GM23248 (cell line): ENCODE data around the gene ITIH4.

Source experiments
- EZH2 ChIP-seq: fragments of 200-600 bp; sonication (generic); IDR thresholded peaks from 2 replicates; pipeline ENCODE4 v1.6.1; 2018; ENCODE audit warnings: antibody characterized with exemption, mild to moderate bottlenecking; ENCODE audit not compliant: insufficient read depth, poor library complexity, severe bottlenecking
- EZH2phosphoT487 ChIP-seq: fragments of 200-600 bp; sonication (generic); IDR thresholded peaks from 2 replicates; pipeline ENCODE4 v1.6.1; 2018; ENCODE audit warnings: antibody characterized with exemption, moderate library complexity, mild to moderate bottlenecking, low read depth; ENCODE audit not compliant: insufficient read depth

- no peak for TF ChIP-seq EZH2
- no peak for TF ChIP-seq EZH2phosphoT487
Measured at GRCh38 chr3:52792961-52793695, 37.3 kb downstream of the ITIH4 start.
